CD4-positive, alpha-beta T cell treated with Interleukin-17A for 1 hour (primary cell): ENCODE measurements around the gene VENTX.

Source experiments
- DNase-seq: peaks from one replicate; pipeline ENCODE4 v3.0.0-alpha.2; 2020

VENTX gene

DNA sequence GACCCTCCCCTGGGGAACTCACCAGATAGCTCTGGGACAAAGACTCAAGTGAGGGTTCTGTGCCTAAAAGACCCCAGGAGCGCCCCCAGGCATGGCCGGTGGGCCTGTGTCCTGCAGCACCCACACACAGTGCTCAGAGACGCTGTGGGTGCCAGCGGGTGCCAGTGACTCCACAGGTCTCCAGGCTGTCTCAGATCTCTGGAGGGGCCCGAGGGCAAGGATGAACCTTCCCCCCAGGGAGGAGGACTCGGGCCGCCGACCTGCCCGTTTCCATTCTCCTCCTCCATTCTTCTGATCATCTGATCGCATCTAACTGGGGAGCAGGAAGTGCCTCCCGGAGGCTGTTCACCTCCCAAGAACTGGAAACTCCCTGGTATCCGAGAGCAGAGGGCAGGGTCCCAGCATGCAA, 38.0 kb downstream of the VENTX start:
- peak; percentile 61 for DNase-seq

DNA sequence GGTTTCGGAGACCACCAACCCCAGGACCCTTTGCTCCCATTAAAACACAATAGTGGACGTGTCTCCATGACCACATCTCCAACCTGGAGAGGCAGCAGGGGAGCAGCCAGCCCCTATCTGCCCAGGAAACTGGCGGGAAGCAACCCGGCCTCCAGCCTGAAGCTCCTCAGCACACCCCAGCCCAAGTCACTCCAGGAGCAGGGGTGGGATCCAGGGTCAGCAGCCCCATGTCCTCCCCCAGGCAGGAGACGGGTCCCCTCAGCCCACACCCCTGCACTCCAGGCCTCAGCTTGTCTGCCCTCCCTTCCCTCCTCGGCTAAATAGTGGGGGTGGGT, 38.4 kb downstream of the VENTX start:
- no peak for DNase-seq

DNA sequence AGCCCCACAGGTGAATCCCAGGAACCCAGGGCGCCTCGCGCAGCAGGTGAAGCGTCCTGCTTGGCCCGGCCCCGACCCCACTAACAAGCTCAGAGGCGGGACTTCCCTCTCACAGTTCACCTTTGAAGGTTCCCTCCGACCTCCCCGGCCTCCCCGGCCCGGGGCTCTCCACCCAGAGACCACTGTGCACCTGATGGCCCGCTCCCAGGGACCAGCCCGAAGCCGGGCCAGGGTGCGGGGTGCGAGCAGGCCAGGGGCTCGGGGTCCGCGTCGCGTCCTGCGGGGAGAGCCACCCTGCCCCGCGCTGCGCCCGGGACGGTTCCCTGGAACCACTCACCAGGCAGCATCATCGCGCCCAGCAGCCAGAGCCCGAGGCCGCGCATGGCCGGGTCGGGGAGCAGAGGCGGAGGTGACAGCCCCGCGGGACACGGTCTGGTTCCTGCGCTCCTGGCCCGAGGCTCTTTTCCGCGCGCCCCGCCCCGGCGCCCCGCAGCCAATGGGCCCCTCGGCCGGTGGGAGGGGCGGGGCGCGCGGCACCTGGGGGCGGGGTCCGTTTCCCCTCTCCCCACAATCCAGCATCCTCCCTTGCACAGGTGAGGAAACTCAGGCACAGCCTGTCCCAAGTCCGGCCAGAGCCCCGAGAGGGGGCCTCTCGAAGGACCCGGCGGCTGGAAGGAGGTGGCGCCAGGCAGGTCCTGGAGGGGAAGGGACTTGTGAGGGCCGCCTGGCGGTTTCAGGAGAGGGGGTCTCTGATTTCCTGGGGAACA, 39.0 kb downstream of the VENTX start, which contains the start of gene ADAM8:
TSS of gene ADAM8 (minus strand) at position 434 of the 767 bp plus-strand sequence. CDS start at position 383, 51 bp downstream.
- peak; percentile 75 for DNase-seq

DNA sequence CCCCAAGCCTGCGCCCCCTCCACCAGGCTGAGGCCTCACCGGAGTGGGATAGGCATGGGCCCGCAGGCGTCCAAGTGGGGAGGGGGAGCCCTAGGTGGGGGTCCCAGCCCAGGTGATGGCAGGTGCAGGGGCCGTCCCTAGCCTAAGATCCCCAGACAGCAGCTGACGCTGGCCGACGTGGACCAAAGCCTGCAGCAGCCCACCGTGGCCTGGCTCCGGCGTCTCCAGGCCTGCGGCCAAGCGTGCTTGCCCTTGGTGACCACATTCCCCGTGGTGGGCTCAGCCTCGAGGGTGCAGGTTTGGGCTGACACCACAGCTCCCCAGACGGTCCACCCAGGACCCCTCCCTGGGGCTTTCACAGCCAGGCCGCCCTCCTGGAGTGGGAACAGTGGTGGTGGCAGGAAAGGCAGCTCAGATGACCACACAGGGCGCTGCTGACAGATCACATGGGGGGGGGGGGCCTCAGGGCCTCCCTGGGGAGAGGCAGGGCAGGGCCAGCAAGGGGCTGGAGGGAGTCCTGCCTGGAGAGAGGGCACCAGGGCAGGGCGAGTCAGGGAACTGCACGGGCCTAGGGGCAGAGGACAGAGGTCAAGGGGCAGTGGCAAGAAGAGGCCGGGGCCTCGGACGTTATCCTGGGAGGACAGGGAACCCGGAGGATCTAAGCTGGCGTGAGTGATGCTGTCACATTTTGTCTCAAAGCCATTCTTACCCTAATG, 39.8 kb downstream of the VENTX start:
- DNase-seq, result no peak

DNA sequence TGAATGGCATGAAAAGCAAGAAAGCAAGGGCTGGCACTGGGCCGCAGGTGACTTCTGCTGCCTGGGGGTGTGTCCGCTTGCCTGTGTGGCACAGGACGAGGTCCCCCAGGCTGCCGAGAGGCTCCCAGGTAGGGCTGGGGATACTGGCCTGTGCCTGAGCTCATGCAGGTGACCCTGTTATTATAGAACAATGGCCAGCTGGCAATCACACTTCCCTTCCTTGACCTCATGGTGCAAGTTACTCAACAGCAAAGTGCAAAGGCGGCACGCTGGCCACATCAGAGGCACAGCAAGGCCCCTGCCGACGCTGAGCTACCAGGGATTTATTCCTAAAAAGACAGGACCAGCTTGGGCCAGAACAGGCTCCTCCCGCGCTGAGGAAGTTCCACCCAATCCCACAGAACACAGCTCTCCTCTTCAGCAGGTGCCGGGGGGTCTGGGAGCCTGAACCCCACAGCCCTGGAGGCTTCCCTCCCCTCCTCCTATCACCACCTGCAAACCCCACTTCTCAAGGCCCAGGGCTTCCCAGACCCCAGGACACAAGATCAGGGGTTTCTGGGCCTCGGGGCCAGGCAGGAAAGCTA, 40.4 kb downstream of the VENTX start:
- DNase-seq, result no peak

DNA sequence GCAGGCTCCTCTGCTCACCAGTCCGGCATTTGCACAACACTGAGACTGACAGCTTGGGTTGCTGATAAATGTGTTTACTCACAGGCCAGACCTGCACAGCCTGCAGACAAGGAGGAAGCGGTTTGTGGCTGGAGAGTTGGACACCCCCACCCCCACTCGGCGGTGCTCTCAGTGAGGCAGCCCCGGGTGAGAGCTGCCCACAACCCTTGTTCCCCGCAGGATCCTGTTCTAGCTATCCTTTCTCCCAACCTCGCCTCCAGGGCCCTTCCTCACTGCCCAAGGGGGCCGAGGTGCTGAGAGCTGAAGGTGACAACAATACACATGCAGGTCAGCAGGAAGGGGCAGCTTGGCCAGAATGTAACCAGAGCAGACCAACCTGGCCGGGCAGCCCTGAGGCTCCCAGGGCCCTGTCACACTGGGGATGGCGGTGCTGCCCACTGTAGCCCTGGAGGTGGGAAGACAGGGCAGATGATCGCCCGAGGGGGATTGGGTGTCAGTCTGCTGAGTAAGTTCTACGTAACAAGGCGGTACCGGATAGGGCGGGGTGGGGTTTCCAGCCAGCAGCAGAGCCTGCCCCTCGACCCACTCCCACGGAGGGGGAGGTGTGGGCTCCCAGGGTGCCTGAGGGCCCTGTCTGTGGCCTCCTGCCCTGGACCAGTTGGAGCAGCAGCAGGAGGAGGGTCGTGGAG, 41.1 kb downstream of the VENTX start:
- peak; percentile 86 for DNase-seq

DNA sequence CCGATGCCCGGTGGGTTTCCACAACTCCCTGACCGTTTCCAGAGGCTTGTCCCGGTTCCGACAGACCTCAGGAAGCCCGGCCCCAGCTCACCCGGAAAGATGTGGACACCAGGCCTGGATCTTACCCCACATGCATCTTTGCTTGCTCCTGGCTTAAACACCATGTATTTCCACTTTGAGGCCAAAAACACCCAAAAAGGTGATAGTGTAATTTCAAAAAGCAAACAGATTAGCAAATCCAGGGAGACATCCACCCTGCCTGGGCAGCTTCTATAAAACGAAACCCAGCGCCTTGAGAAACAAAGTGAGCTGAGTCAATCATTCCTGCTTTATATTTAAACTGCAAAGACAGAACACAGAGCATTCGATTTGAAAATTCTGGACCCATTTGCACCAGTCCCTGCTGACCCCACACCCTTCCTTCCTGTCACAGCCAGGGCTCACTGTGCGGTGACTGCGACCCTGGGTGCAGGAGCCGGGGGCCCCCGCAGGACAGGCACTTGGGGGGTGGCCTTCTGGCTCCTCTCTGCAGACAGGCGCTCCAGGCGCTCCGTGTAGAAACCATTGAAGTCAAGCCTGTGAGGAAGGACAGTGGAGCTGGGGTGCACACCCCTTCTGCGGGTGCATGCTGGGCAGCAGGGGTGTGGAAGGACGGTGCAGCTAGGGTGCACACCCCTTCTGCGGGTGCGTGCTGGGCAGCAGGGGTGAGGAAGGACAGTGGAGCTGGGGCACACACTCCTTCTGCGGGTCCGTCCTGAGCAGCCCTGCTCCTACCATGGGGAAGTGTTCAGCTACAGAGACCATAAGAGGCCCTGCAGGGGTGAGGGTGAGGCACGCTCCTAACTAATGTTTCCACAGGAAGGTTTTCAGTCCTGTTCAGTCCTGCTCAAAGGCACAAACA, 41.9 kb downstream of the VENTX start:
- no peak for DNase-seq

DNA sequence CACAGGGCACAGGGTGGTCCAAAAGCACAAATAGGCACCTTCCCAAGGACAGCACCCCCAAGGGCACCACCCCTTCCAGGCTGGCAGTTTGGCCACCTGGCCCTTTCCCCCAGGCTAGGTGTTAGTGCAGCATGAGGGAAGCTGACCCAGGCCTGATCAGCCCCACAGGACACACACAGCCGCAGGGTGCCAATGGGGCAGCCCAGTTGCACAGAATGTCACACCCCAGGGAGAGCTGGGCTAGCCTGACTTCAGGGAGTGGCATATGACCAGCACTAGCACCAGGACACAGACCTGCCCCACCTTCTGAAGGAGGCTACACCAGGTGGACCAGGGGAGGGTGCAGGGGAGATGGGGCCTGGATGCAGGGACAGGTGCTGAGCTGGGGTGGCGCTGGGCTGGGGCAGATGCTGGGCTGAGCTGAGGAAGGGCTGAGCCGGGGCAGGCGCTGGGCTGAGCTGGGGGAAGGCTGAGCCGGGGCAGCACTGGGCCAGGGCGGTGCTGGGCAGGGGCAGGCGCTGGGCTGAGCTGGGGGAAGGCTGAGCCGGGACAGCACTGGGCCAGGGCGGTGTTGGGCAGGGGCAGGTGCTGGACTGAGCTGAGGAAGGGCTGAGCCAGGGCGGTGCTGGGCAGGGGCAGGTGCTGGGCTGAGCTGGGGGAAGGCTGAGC, 42.9 kb downstream of the VENTX start:
- DNase-seq, result no peak

DNA sequence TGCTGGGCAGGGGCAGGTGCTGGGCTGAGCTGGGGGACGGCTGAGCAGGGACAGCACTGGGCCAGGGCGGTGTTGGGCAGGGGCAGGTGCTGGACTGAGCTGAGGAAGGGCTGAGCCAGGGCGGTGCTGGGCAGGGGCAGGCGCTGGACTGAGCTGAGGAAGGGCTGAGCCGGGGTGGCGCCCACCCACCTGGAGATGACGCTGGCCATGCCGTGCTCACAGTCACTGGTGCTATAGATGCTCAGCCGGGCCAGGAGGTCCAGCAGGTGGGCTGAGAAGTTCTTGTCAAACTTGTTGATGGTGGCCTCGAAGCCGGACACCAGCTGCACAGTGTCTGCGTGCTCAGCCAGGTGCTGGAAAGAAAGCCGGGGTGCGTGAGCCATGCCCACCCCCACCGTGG, 43.4 kb downstream of the VENTX start:
- DNase-seq, result no peak

DNA sequence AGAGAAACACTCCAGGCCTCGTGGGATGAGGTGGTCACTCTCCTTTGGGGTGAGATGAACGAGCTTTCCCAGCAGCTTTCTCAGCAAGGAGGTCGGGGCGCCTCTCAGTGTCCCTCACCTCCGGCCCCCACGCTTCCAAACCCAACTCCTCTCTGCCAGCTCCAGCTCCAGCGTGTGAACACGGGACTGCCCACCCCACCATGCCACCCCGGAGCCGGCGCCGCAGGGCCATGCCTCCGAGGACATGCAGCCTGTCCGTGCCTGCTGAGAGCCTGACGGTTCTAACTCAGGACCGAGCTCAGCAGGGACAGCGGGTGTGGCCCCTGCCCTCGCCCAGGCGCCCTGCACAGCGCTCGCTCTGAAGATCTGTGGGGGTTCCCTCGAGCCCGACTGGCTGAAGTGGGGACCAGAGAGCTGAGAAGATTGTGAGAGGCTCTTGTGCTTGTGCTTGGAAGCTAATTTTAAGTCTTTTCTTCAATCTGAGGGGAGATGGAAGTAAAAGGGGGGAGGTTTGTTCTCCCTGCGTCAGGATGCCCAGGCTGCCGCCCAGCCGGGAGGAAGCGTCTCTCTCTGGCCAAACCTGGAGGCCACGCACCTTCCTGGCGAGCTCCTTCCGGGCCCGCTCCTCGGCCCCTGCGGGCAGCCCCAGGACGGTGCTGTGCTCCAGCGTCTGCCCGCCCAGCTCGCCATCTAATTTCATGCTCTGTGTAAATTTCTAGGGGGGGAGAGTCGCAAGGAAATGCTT, 44.1 kb downstream of the VENTX start:
- DNase-seq, result no peak

DNA sequence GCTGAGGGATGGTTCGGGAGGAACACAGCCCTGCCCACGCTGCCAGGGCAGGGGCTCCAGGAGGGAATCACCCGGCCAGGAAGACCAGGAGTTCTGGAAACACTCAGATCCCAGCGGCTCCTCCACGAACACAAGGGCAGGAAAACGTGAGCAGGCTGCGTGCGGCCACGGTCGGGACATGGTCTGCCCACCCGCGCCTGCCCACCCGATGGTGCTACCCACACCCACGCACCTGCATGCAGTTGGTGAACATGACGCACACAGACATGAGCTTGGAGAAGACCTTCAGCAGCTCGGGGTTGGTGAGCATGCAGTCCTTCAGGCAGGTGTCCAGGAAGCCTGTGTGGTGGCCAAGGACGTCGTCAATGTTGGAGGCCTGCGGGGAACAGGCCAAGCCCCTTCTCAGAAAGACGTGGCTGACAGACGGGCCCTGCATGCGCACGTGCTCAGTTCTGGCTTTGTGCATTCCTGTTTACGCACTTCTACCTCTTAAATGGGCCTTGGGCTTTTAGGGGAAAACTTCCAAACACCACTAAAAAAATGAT, 45.3 kb downstream of the VENTX start:
- DNase-seq, result no peak

DNA sequence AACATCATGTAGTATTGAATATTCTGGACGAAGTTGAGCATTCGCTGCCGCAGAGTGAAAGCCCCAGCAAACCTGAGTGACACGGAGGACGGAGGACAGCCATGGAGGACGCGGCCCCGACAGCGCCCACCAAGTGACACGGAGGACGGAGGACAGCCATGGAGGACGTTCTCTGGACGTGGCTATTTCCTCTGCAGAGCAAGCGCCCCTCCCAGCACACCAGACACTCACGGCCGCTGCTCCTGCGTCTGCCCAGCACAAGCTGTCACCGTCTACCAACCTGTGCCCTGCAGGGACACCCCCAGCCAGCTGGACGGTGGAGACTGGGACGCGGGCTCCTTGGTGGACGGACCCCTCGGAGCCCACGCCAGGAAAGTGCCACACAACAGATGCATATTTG, 46.3 kb downstream of the VENTX start:
- DNase-seq, result no peak

DNA sequence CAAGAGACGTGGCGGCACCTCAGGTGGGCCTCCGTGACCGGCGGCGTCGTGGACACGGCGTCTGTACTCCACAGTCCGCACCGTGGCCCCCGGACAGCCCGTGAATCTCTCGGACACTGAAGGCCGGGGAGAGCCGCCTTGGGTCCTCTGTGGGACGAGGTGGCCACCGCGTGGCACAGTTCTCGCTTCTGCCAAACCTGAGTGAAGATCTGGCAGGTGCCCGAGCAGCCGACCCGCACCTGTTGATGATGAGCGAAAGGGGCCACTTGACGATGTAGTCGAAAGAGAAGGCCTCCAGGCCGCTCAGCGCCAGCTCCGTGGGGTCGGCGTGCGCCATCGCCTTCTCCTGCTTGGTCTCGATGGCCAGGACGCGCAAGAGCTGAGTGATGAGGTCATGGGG, 47.6 kb downstream of the VENTX start:
- DNase-seq, result no peak

DNA sequence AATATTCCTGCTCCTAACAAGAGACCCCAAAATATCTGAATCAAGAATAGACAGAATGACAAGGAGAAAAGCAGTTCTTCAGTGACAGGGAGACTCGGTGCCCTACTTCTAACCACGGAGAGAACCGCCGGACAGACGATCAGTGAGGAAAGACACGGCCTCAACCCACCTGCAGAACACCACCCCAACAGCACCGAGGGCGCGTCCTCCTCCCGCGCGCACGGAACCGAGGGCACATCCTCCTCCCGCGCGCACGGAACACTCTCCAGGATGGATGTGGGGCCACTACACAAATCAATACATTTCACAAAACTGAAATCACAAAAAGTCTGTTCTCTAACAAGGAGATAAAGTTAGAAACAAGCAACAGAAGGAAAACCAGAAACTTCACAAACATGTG, 48.7 kb downstream of the VENTX start:
- no peak for DNase-seq

DNA sequence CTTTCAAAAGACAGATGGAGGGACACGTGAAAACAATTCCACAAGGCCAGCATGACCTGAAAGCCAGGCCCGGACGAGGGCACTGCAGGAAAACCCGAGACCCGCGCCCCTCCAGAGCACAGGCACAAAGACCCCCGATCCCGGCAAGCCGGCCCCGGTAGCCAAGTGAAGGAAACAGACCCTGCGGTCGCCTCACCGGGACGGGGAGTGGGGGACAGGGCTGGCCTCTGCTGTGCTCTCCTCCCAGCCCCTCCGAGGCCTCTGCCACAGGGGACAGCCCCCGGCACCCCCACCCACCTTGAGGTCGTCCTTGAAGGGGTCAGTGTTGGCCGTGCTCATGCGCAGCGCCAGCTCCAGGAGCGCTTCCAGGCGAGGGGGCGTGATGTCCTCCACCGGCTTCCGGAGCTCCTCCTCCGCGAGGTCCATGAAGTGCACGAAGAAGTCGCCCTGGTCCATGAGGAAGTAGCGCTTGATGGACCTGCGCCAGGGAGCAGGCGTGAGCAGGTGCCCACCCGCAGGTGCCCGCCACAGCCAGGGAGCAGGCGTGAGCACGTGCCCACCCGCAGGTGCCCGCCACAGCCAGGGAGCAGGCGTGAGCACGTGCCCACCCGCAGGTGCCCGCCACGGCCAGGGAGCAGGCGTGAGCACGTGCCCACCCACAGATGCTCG, 50.3 kb downstream of the VENTX start:
- no peak for DNase-seq

DNA sequence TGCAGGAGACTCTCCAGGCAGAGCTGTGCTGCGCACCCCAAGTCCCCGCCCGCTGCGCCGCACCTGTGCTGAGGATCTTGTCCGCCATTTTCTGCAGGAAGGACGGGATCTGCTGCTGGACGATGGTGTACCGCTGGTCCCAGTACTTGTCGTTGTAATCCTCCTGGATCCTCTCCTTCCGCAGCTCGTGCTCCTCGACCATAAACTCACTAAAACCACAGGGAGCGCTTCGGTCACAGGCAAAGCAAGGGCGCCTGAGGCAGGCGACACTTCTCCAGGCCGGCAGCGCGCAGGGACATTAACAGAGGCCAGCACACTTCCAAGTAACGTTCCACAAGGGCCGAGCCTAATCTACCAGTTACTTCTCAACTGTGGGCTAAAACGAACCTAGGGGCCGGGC, 52.1 kb downstream of the VENTX start:
- no peak for DNase-seq
